Mammary epithelial cell (primary cell): ENCODE measurements around the gene SPATA20.

Source experiments
- EZH2 ChIP-seq: IDR thresholded peaks from 2 replicates; pipeline ENCODE4 v1.6.1; 2012; ENCODE audit warnings: low read length, inconsistent platforms, borderline replicate concordance
- TF ChIP-seq, protein P1 (sequence below), 2 donors: IDR thresholded peaks in 1 of 2; conservative IDR thresholded peaks in 1 of 2; 2 replicates each; pipeline ENCODE4 v1.5.1; 2011 to 2012; ENCODE audit warnings: inconsistent platforms in 2 of 2, low read length in 2 of 2, mild to moderate bottlenecking in 2 of 2, control low read depth in 1 of 2, low read depth in 1 of 2; ENCODE audit not compliant: insufficient read depth in 1 of 2; ENCODE audit errors: extremely low read depth in 1 of 2

- TF ChIP-seq, protein P1, sequence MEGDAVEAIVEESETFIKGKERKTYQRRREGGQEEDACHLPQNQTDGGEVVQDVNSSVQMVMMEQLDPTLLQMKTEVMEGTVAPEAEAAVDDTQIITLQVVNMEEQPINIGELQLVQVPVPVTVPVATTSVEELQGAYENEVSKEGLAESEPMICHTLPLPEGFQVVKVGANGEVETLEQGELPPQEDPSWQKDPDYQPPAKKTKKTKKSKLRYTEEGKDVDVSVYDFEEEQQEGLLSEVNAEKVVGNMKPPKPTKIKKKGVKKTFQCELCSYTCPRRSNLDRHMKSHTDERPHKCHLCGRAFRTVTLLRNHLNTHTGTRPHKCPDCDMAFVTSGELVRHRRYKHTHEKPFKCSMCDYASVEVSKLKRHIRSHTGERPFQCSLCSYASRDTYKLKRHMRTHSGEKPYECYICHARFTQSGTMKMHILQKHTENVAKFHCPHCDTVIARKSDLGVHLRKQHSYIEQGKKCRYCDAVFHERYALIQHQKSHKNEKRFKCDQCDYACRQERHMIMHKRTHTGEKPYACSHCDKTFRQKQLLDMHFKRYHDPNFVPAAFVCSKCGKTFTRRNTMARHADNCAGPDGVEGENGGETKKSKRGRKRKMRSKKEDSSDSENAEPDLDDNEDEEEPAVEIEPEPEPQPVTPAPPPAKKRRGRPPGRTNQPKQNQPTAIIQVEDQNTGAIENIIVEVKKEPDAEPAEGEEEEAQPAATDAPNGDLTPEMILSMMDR (conservative IDR thresholded peaks at IDR 0.05 in 1 of 2, IDR thresholded peaks at IDR 0.05 in 1 of 2; ENCODE audit: extremely low read depth in 1 of 2, insufficient read depth in 1 of 2, low read depth in 1 of 2, low read length in 2 of 2): no peak
- no peak for TF ChIP-seq EZH2
Observed at GRCh38 chr17:50538549-50539410, 8.2 kb upstream of the SPATA20 start.
